ENCODE measurements around the gene COBL. TPM values are rescaled to one million over a fixed set of nuclear protein-coding genes. Genes with fewer than 3 reads are reported as not detected.

Gene COBL
- total and polyA plus RNA-seq, 2 of the 8 experiments (the other 6 are each of a cell fraction or from before 2014, with no cell fraction given): 13.8 to 40.4 TPM

- no peak for TF ChIP-seq GABPA (IDR thresholded peaks at IDR 0.05; ENCODE audit: borderline replicate concordance, insufficient read depth, low read length)
These were observed 248.2 kb downstream of the COBL start (continued) for GRCh38 chr7:51068401-51068800.
